ENCODE data around the gene EIF4A3.

- TF ChIP-seq CTCF (conservative IDR thresholded peaks at IDR 0.05; ENCODE audit: low read length) (no peak), EZH2phosphoT487 (IDR thresholded peaks at IDR 0.05; ENCODE audit: borderline replicate concordance) (no peak)
These were observed 54.0 kb downstream of the EIF4A3 start for GRCh38 chr17:80092959-80093358.
